A549 treated with CORT108297 at 1 μM for 4 hours (cell line): ENCODE data around the gene PCDHGA9. TPM values are rescaled to one million over a fixed set of nuclear protein-coding genes. Genes with fewer than 3 reads are reported as not detected.

Experiments used
- total RNA-seq: library from RNA; stranded (reverse); fragments of 200-300 nt; extraction: Qiagen RNA extraction; gene quantifications from 5 replicates; pipeline ENCODE4 v1.2.3, GENCODE V29; 2022

The PCDHGA9 gene
- 0.02 to 0.09 TPM (median 0.05 TPM) in 4 of 5 replicates, not detected in the other for total RNA-seq

GRCh38 chr5:141402553-141403243 lies at the start of gene PCDHGA9:
Gene PCDHGA9, plus strand, starts transcription at chr5:141402778. Its CDS starts 175 bp downstream, at chr5:141402953.

GRCh38 chr5:141354900-141355469 lies 47.6 kb upstream of the PCDHGA9 start, which contains the start of gene PCDHGA4:
Gene PCDHGA4, plus strand, starts transcription at chr5:141355021. Its CDS starts 87 bp downstream, at chr5:141355108.

GRCh38 chr5:141359790-141360426 lies 42.7 kb upstream of the PCDHGA9 start, which contains the start of gene PCDHGB2:
Gene PCDHGB2, plus strand, starts transcription at chr5:141359994. Its CDS starts 142 bp downstream, at chr5:141360136.

GRCh38 chr5:141363952-141364660 lies 38.5 kb upstream of the PCDHGA9 start, which contains the start of gene PCDHGA5:
Gene PCDHGA5, plus strand, starts transcription at chr5:141364162. Its CDS starts 169 bp downstream, at chr5:141364331.

GRCh38 chr5:141369994-141370848 lies 32.4 kb upstream of the PCDHGA9 start, which contains the start of gene PCDHGB3:
Gene PCDHGB3, plus strand, starts transcription at chr5:141370242. Its CDS starts 153 bp downstream, at chr5:141370395.

GRCh38 chr5:141373673-141374317 lies 28.8 kb upstream of the PCDHGA9 start, which contains the start of gene PCDHGA6:
Gene PCDHGA6, plus strand, starts transcription at chr5:141373891. Its CDS starts 193 bp downstream, at chr5:141374084.

GRCh38 chr5:141382469-141383294 lies 19.9 kb upstream of the PCDHGA9 start, which contains the start of gene PCDHGA7:
Gene PCDHGA7, plus strand, starts transcription at chr5:141382742. Its CDS starts 158 bp downstream, at chr5:141382900.

GRCh38 chr5:141387557-141388311 lies 14.8 kb upstream of the PCDHGA9 start, which contains the start of gene PCDHGB4:
Gene PCDHGB4, plus strand, starts transcription at chr5:141387698. Its CDS starts 187 bp downstream, at chr5:141387885.

GRCh38 chr5:141392429-141393198 lies 10.0 kb upstream of the PCDHGA9 start, which contains the start of gene PCDHGA8:
Gene PCDHGA8, plus strand, starts transcription at chr5:141392633. Its CDS starts 181 bp downstream, at chr5:141392814.

GRCh38 chr5:141397756-141398551 lies 4.6 kb upstream of the PCDHGA9 start, which contains the start of gene PCDHGB5:
Gene PCDHGB5, plus strand, starts transcription at chr5:141397947. Its CDS starts 181 bp downstream, at chr5:141398128.

GRCh38 chr5:141407790-141408505 lies 5.4 kb downstream of the PCDHGA9 start, which contains the start of gene PCDHGB6:
Gene PCDHGB6, plus strand, starts transcription at chr5:141408021. Its CDS starts 182 bp downstream, at chr5:141408203.

GRCh38 chr5:141412854-141413539 lies 10.4 kb downstream of the PCDHGA9 start, which contains the start of gene PCDHGA10:
Gene PCDHGA10, plus strand, starts transcription at chr5:141412987. Its CDS starts 189 bp downstream, at chr5:141413176.

GRCh38 chr5:141417494-141418172 lies 15.1 kb downstream of the PCDHGA9 start, which contains the start of gene PCDHGB7:
Gene PCDHGB7, plus strand, starts transcription at chr5:141417677. Its CDS starts 183 bp downstream, at chr5:141417860.

GRCh38 chr5:141420855-141421488 lies 18.4 kb downstream of the PCDHGA9 start, which contains the start of gene PCDHGA11:
Gene PCDHGA11, plus strand, starts transcription at chr5:141421051. Its CDS starts 177 bp downstream, at chr5:141421228.

